Lung (tissue), 12 donors: ENCODE results near the gene ANXA9. TPM values are rescaled to one million over a fixed set of nuclear protein-coding genes. Genes with fewer than 3 reads are reported as not detected.

Experiments used
- ATAC-seq: fragments of 200-7000 bp; cut with Tn5 transposase; one replicate; pipeline ENCODE4 v1.9.1; 2020; ENCODE audit warnings: moderate number of reproducible peaks; ENCODE audit not compliant: insufficient read depth, low FRiP score
- DNase-seq, 3 donors: peaks; one replicate each; pipeline ENCODE4 v3.0.0-alpha.2; 2013 to 2017
- H3K27ac ChIP-seq, 2 donors: one replicate each; pipeline ENCODE4 v1.5.1; 2013; ENCODE audit warnings: mild to moderate bottlenecking in 2 of 2, moderate library complexity in 2 of 2, control low read depth in 1 of 2, inconsistent platforms in 1 of 2, low read depth in 1 of 2, low read length in 1 of 2
- H3K27me3 ChIP-seq, 3 donors: one replicate each; pipeline ENCODE4 v1.5.1; 2013; ENCODE audit warnings: low read length in 2 of 3; ENCODE audit not compliant: control insufficient read depth in 3 of 3, insufficient read depth in 3 of 3
- H3K36me3 ChIP-seq, 4 donors: one replicate each; pipeline ENCODE4 v1.5.1; 2013; ENCODE audit warnings: low read length in 4 of 4, mild to moderate bottlenecking in 1 of 4, moderate library complexity in 1 of 4; ENCODE audit not compliant: control insufficient read depth in 4 of 4, insufficient read depth in 4 of 4
- H3K4me1 ChIP-seq, 5 donors: one replicate each; pipeline ENCODE4 v1.5.1; 2013; ENCODE audit warnings: low read length in 5 of 5, mild to moderate bottlenecking in 2 of 5, moderate library complexity in 1 of 5; ENCODE audit not compliant: control insufficient read depth in 5 of 5, insufficient read depth in 5 of 5
- H3K4me3 ChIP-seq: one replicate; pipeline ENCODE4 v1.5.1; 2013; ENCODE audit warnings: mild to moderate bottlenecking, control low read depth, moderate library complexity
- H3K9ac ChIP-seq, 2 donors: one replicate each; pipeline ENCODE4 v1.5.1; 2013; ENCODE audit warnings: low read length in 2 of 2, control low read depth in 1 of 2; ENCODE audit not compliant: insufficient read depth in 1 of 2
- H3K9me3 ChIP-seq, 4 donors: one replicate each; pipeline ENCODE4 v1.5.1; 2013; ENCODE audit warnings: low read length in 3 of 4, mild to moderate bottlenecking in 1 of 4, moderate library complexity in 1 of 4; ENCODE audit not compliant: control insufficient read depth in 4 of 4, insufficient read depth in 3 of 4
- CTCF ChIP-seq: IDR thresholded peaks from 2 replicates; pipeline ENCODE4 v1.5.1; 2012; ENCODE audit warnings: mild to moderate bottlenecking; ENCODE audit errors: control extremely low read depth, extremely low read depth
- WGBS, 2 donors: extraction: QIAGEN DNeasy Blood & Tissue Kit; methylation state at CpG; one replicate each; pipeline ENCODE4 v1.1.7; 2013; 5-methylcytosine and 5-hydroxymethylcytosine counted together
- polyA plus RNA-seq, 2 donors: library from polyadenylated mRNA; stranded (reverse); fragments of 200-250 nt; gene quantifications; one replicate each; pipeline ENCODE4 v1.2.1, GENCODE V29; 2013
- total RNA-seq, 2 donors: library from RNA; depleted of rRNA in 1 of 2; stranded (reverse); fragments of >200 nt in 1 of 2; gene quantifications; one replicate each; pipeline ENCODE4 v1.2.1, GENCODE V29; 2014 to 2021
- donor health status: control.
- donor health status: control.
- donor health status: Bipolar disorder and iron deficiency.
- donor health status: healthy.
- donor health status: DM: yes; HTN: yes; CAD: no.

ANXA9 gene
- total and polyA plus RNA-seq, 4 donors, result 0.37 to 1.3 (median 0.85) TPM

- ATAC-seq (no peak), DNase-seq (no peak)
- TF ChIP-seq CTCF, result no peak
- H3K27ac ChIP-seq, result no peak overlapping the region
- H3K27me3 ChIP-seq, result no peaks in the 10 kb centered on the region
- H3K4me1 ChIP-seq, result no peaks in the 10 kb centered on the region
- H3K36me3 ChIP-seq, result peaks cover 25 to 40% (median 36%) of the 10 kb centered on the region in 4 donors
- no peak overlapping the region for H3K4me3 ChIP-seq
- peaks cover 0 to 2% (median 0%) of the 10 kb centered on the region in 4 donors for H3K9me3 ChIP-seq
- no peak overlapping the region for H3K9ac ChIP-seq
Measured at GRCh38 chr1:150955280-150955679, 26.8 kb upstream of the ANXA9 start.

GRCh38 chr1:150957666-150958065 lies 24.4 kb upstream of the ANXA9 start:
- 96 to 97% methylated on average over 11 of the region's 11 CpGs for WGBS, 2 donors
- Histone ChIP-seq H3K9ac (no peak overlapping the region), H3K27me3 (no peaks in the 10 kb centered on the region), H3K4me1 (no peaks in the 10 kb centered on the region), H3K36me3 (peaks cover 25 to 49% (median 38%) of the 10 kb centered on the region in 4 donors), H3K4me3 (no peak overlapping the region), H3K9me3 (peaks cover 0 to 2% (median 0%) of the 10 kb centered on the region in 4 donors), H3K27ac (no peak overlapping the region)
- TF ChIP-seq CTCF, result no peak
- DNase-seq (no peak), ATAC-seq (no peak)

- no peaks in the 10 kb centered on the region for H3K4me1 ChIP-seq
- 96 to 98% methylated on average over 7 of the region's 7 CpGs for WGBS, 2 donors
- H3K36me3 ChIP-seq, result peaks cover 36 to 59% (median 45%) of the 10 kb centered on the region in 4 donors
- H3K9ac ChIP-seq, result no peak overlapping the region
- H3K27ac ChIP-seq, result no peak overlapping the region
- H3K9me3 ChIP-seq, result peaks cover 0 to 2% (median 0%) of the 10 kb centered on the region in 4 donors
- DNase-seq, result no peak
- H3K27me3 ChIP-seq, result no peaks in the 10 kb centered on the region
- ATAC-seq, result no peak
- TF ChIP-seq CTCF, result no peak
- H3K4me3 ChIP-seq, result no peak overlapping the region
Measured at GRCh38 chr1:150960646-150961045, 21.4 kb upstream of the ANXA9 start.

- no peak for TF ChIP-seq CTCF
- Histone ChIP-seq H3K27ac (no peak overlapping the region), H3K9me3 (peaks cover 0 to 2% (median 0%) of the 10 kb centered on the region in 4 donors), H3K4me3 (no peak overlapping the region), H3K36me3 (peaks cover 44 to 66% (median 53%) of the 10 kb centered on the region in 4 donors), H3K9ac (no peak overlapping the region), H3K4me1 (no peaks in the 10 kb centered on the region), H3K27me3 (no peaks in the 10 kb centered on the region)
- no peak for ATAC-seq
- DNase-seq, result no peak
- WGBS, 2 donors, result 62 to 65% methylated on average over 4 of the region's 4 CpGs
Measured at GRCh38 chr1:150961756-150962155, 20.3 kb upstream of the ANXA9 start.
